GM18867 (cell line): Measurements from ENCODE around the gene CCDC186.

ENCODE experiments used
- ATAC-seq: cut with Tn5 transposase; IDR thresholded peaks from one replicate; pipeline ENCODE4 v1.9.1; 2021; ENCODE audit warnings: mild to moderate bottlenecking, moderate library complexity; ENCODE audit not compliant: unreplicated experiment

Gene CCDC186

DNA sequence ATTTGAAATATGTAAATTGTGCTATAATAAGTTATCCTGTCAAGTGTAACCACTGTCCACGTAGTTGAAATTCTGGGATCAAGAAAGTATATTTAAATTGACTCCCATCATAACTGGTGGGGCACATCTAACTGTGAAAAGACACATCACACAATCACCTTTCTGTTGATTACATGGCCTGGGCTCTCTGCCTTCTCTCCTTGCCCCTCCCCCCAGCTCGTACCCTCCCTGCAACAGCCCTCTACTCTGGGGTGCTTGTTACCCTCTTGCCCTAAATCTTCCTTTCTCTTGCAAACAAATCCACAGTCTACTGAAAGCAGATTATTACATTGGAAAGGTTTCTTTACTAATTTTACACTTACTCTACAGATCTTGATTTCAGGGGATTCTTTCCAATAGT, 56.3 kb downstream of the CCDC186 start:
- ATAC-seq, result no peak

DNA sequence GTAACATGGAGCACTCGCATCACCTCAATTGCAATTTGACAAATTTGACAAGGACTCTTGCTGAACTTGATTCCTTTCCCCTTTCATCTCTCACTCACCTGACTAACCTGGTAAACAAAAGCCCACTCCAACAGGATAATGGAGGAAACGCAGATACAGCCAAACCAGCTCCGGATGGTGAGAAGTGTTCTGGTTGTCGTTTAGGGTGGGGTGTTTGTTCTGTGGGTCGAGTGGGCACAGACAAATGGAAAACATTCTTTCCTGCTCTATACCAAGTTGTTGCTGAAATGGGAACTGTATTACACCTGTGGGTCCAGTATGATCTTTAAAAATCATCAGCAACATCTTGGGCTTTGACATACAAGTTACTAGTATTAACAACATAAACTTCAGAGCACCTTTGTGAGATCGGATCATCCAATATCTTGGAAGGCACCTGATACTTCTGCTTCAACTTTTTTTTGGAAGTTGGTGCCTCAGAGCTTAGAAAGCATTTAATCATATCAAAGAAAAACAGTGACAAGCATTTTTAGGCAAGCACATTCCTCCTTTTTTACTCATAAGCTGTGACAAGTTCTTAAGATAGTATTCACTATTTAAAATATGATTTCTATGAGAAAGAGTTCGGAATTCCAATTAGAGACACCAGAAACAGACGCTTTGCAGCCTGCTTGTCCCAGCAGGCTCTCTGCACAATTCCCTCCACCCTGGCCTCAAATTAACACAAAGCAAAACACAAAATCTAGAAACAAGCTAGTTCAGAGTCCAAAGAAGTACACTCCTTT, 58.1 kb downstream of the CCDC186 start:
- ATAC-seq, result no peak

DNA sequence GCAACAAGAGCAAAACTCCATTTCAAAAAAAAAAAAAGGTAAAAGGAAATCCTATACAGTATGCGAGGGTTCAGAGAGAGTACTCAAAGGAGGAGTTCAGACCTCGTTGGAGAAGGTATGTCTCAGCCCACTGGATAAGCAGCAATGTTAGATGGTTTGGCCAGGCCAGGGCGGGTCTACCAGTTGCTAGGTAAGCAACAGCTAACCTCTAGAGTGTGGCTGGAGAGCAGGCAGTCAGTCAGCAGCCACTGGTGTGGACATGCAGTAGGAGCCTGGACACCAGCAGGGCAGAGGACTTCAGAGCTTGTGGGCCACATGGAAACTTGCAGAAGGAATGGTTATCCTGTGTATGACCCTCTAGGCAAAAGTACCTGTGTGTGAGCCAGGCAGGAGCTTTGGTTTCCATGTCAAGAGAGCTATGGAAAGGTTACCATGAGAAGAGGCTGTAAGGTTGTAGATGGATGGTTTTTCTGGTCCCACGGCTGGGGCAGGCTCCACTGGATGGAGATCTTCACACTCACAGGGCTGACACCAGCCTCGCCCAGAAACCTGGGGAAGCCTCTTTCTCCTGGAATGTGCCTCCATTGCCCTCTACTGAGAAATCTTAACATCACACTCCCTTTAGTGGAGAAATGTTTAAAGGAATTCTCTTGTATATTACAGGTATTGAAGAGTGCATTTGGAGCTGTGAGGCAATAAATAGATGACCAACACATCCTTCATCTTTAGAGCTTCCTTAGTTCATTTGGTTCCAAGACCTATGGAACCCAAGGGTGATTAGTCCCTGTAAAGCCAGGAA, 63.6 kb downstream of the CCDC186 start:
- ATAC-seq, result no peak

DNA sequence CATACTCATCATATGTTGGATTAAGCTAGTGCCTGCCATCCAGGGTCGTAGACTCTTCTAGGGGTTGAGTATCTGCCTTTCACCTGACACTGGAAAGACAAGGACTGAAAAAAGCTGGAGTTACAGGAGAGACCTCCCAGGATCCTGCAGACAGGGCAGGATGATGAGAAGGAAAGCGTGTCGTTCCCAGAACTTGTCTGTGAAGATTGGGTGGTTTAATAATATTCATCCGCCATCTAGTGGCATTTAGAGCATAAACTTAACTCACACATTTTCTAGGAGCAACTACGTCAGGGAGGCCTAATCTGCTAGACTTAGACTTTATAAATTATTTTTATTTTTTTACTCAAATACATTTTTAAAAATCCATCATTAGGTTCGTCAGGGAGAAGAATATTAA, 70.7 kb downstream of the CCDC186 start:
- peak; percentile 49 for ATAC-seq

DNA sequence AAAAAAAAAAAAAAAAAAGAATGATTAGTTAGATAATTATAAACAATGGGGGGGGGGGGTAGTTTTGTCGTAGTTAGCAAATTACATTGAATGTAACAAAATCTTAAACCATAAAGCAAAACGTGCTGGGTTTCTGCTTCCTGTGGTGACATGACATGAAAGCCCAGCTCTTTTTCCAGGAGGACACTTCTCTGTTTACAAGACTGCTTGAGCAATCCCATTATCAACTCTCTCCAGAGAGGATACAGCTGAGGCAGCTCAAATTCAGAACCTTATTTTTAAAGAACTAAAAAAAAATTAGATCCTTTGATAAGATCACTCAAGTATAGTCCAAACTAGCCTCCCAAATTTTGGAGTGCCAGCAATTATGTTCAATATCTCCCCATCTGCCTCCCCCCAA, 71.7 kb downstream of the CCDC186 start:
- no peak for ATAC-seq

DNA sequence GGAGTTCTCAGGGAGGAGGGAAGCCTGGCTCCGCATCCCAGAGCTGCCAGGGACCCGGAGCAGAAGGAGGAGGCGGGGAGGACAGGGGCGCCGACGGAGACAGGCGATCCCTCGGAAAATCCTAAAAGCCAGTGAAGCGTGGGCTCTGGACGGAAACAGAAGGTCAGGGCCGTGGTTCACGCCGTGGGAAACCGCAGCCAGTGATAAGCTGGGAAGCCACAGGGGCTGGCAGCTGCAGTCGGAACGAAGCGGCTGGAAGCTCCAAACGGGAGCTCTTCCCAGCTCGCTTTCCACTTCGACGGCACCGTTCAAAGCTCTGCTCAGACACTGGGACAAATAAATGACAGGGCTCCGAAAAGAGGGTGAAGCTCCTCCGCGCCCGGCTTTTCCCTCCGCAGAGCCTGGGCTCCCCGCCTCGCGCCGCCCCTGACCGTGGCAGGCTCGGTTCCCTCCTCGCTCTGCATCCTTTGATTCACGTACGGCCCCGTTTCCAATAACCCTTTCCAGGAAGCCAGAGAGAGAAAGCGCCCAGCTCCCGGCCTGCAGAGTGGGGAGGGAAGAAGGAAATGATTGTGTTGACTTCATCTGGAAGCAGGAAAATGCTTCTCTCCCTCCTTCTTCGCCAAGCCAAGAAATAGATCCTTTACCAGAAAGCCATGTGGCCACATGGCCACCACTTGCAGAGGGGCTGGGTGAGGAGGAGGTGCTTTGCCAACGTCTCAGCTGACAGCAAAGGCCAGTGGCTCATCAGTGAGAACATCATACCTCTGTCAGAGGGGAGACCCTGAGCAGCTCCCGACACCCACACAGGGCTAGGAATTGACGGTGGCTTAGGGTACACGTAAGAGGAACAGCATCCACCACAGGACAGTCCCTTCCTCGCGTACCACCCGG, 72.9 kb downstream of the CCDC186 start:
- no peak for ATAC-seq

DNA sequence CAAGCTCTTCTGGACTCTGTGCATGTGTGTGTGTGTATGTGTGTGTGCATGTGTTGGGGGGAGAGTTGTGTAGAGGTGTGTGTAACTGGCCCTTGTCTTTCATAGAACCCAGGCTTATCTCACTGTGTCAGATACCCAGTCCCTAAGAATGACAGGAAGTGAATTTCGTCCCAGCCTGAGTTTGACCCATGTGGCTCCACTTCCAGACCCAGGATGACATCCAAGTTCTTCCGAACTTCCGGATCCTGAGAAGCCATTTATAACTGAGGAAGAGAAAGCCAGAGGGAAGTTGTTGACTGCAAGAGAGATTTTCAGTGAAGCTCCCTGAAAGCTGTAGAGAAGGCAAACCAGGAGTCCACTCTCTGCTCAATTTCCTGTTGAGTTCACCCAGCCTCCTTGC, 77.1 kb downstream of the CCDC186 start:
- no peak for ATAC-seq

DNA sequence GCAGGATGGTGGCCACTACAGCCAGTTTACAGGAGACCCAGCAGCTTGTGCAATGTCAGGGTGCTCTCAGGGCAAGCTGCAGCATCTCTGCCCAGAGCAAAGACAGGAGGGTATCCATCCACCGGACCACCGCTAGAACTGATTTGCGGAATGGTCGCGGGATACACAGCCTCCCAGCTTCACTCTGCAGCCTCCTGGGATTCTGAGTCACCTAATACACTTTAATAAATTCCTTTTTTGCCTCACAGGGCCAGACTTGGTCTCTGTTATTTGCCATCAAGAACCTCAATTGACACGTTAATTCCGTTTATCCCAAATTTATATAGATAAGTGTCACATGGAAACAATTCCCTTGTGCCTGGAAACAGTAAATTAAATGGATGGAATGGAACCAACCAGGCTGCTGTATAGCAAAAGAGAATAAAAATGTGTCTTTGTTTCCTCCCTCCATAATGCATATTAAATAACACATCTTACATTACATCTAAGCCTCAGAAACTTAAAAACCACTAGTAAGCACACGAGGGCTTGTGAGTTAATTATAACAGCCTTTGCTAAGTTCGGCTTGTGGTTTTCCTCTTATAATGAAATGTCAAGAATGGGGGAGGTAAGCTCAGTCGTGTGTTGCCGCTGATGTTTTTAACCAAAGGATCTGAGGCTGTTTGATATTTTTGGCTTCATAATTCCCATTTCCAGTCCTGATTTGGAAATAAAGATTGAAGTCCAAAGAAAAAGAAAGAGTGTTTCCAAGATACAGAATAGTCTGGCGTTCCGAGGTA, 78.3 kb downstream of the CCDC186 start:
- ATAC-seq, result peak; percentile 66

DNA sequence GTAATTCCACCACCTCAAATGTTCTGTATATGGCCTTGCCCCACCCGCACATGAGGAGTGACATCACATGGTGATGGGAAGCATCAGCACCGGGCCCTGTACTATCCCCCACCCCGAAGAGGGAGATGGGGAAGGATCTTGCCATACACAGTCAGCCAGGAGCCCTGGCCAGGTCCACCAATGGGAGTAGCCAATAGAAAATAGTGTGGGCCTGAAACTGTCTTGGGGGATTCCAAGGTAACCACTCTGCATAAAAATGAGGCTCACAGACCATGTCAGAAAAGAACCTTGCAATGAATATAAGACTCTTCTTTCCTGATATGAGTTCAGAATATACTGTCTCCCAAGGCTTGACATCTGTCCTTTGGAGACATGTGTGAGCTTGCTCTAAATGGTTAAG, 79.2 kb downstream of the CCDC186 start:
- ATAC-seq, result no peak

DNA sequence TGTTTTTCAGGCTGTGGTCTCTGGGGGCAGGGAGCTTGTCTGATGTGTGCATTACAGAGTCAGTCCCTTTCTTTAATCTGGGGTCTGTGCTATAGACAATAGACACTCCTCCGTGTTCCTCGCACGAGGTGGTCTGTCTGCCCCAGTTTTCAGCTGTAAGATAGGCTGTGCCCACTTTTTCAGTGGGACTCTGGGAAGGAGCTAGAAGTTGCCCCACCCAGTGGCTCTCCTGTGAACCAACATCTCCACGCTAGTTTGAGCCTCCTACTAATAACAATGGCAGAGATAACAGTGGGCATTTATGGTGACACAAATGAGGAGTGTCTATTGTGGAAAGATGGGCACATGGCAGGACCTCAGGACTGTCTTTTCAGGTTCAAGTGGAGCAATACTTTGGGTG, 86.3 kb downstream of the CCDC186 start:
- ATAC-seq, result no peak

DNA sequence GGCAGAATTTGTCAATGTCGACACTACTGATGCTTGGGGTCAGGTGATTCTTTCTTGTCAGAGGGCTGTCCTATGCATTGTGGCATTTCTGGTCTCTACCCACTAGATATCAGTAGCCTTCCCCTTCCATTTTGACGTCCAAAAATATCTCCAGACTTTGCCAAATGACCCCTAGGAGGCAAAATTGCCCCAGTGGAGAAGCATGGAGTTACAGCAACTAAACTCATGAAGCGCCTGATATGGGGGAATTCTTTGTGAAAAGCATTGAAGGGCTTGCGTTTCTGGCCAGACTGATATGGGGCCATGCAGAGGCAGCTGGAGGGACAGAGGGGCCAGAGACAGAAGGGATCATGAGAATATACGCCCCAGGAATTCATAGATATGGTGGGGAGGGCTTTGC, 86.7 kb downstream of the CCDC186 start:
- ATAC-seq, result no peak

DNA sequence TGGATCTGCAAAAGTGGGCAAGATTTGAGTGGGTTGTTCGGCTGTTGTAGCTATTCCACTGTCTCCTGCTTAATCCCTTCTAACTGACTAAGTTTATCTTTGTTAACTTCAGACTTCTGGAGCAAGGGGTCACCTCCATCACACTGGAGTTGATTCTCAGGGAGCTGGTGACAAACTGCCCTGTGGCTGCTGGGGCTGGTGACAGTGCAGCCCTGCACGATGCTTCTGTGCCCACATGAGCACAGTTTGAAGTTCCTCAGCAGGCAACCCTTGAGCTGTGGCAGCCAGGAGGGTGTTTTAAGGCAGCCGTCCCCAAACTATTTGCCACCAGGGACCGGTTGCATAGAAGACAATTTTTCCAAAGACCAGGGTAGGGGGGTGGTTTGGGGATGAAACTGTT, 89.8 kb downstream of the CCDC186 start:
- no peak for ATAC-seq

DNA sequence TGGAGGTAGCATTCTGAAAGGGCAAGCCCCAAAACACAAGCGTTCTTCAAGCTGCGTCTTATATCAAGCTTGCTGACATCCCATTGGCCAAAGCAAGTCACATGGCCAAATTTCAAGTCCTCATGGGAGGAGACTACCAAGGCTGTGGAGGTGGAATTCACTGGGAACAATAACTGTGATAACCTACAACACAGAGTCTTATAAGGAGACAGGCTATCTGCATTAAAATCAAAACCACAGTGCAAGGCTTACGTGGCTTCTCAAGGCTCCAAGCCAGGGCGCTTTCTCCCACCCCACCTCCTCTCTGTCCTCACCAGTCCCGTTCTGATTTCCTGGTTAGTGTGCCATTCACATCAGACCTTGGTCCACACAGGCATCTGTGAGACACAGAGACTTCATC, 91.0 kb downstream of the CCDC186 start:
- ATAC-seq, result no peak

DNA sequence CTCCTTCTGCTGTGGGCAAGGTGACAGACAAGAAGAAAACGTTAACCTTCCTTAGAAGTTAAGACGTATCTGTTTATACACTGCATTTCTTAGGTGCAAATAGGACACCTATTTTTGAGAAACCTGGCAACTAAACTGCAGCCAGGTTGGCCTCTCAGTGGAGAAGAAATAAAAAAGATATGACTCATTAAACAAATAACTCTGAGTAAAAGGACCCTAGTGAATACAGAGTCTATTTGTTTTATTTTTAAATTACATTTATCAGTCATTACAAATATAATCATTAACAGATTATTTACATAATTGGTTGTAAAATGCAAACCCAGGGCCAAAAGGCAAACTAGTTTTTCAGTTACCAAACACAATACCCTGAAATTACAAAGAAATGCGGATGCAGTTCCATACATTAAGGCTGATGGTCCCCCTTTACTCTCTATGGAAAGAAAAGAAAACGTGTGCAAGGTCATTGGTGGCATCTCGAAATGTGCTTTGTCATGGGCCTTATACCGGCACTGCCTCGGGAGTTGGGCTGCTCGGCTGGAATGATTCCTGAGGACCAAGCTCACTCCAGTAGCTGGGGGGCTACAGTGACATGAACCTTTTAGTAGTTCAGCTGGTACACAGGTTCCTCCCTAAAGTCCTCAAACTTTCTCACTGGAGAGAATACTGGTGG, 92.0 kb downstream of the CCDC186 start:
- ATAC-seq, result no peak

DNA sequence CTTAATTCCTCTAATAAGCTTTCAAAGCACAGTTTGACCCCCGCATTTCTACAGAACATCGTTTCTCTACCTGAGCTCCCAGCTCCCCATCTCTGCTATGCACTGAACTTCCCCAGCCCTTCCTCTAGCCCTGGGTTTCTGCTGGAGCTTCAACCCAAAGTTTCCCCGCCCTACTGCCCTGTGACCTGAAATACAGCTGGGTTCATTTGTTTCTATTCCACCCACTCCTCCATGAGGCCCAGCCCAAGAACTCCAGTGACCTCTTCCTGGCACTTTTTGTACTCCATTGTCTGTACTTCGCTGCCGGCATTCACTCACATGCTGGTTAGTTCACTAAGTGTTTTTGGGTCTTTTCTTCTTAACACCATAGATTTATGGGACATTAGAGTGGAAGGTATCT, 94.6 kb downstream of the CCDC186 start:
- ATAC-seq, result no peak

DNA sequence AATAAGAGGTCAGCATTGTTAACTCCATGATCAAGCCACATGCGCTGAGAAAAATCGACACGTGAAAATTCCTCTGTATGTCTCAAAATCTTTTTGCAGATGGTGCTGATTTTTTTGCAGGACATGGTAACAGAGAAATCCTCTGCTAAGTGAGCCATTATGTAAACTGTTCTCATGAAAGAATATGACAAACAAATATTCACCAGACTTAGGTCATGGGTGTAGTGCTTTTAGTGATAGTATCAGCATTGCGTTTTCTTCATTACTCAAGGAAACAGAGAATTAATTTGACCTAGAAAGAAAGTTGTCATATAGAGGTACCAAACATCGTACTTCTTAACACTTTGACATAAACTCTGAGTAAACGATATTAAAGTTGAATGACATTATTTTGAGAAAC, 95.7 kb downstream of the CCDC186 start:
- no peak for ATAC-seq

DNA sequence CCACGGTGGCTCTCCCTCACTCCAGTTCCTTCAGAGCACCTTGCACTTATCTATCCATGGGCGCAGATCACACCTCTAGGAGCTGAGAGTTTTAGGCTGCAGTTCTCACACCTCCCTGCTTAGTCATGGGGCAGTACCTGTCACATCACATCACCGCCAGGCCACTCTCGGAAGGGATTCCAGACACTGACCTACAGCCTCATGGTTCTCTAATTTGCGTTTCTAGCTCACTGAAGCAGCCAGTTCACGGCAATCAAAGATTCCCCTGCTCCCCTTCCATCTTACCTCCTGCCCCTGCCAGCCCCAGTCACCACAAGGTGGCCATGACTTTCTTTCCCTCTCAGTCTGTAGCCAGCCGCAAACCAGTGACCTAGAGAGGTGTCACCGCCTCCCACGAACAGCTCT, 96.2 kb downstream of the CCDC186 start:
- ATAC-seq, result peak; percentile 81

DNA sequence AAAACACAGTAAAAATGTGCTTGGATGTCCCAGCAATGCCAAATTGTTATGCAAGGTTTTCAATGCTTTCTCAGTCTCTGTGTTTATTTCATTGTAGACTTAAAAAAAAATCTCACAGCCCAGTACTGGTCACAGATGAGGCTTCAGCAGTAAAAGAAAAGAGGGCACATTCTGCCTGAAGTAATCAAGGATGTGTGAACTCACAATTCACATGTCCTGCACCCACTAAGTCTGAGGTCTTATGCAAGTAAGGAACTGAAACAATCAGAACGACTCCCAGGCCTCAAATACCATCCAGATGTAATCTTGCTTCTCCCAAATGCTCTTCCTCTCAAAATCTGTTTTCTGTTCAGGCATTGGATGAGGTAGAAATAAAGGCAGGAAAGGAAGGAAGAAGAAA, 96.7 kb downstream of the CCDC186 start:
- ATAC-seq, result no peak

DNA sequence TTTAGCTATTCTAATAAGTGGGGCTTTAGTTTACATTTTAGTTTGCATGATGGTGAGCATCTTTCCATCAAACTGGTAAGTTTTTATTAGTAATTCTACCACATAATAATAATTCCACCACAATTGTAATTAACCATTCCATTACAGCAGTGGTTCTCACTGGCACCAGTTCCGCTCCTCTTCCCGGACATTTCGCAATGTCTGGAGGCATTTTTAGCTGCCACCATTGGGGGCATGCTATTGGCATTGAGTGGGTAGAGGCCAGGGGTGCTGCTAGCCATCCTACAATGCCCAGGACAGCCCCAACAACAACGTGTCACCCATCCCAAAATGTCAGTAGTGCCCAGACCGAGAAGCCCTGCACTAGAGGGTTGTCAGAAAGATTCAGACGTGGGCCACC, 98.9 kb downstream of the CCDC186 start:
- no peak for ATAC-seq
